ENCODE data around the gene MYH2. TPM values are rescaled to one million over a fixed set of nuclear protein-coding genes. Genes with fewer than 3 reads are reported as not detected.

Gene MYH2
- total RNA-seq, 1 experiment from 2014 or later: not detected

DNA sequence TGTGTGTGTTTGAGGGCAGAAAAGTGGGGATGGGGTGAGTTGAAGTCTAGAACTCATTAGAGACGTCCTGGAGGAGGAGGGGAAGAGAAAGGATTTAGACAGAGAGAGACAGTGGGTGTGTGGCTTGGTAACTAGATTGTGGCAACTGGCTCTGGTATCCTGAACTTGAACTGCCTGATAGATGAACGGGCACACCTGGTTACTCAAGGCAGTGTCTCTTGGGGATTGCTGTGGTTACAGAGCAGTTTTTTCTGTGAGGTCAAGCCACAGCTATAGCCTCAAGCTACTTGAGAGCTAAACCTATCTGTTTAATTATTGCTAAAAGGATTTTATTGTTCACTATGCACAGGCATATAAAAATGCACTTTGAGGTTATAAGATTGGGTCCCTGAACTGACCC lies 29.8 kb upstream of the MYH2 start:
- H3K36me3 ChIP-seq (ENCODE audit: control insufficient read depth in 1 of 2, insufficient read depth in 2 of 2, low read length in 2 of 2): no peaks in the 10 kb centered on the region
- ChIA-PET CTCF (no interaction called here), RAD21 (ENCODE audit: low non-redundant PET in 1 of 2, low total read pairs in 2 of 2, uncharacterized antibody in 2 of 2, unreplicated experiment in 2 of 2) (no interaction called here), POLR2A (no interaction called here)
- no peaks in the 10 kb centered on the region for H3K9me3 ChIP-seq (ENCODE audit: control insufficient read depth in 1 of 2, insufficient read depth in 1 of 2, low read depth in 1 of 2, low read length in 2 of 2)
- H3K27me3 ChIP-seq (ENCODE audit: insufficient read depth, low read length): peaks cover 57% of the 10 kb centered on the region
- no peak overlapping the region for H3K9ac ChIP-seq (ENCODE audit: low read length)
- no peak overlapping the region for H2AFZ ChIP-seq (ENCODE audit: low read depth, low read length, poor library complexity, severe bottlenecking)
- no peaks in the 10 kb centered on the region for H3K79me2 ChIP-seq (ENCODE audit: insufficient read depth, low read length)
- no peak for ATAC-seq
- intact Hi-C loops (cut with micrococcal nuclease): no loop called here
- no peak for TF ChIP-seq CBX3 (IDR thresholded peaks at IDR 0.05; ENCODE audit: low read depth)
- H3K4me1 ChIP-seq (ENCODE audit: control insufficient read depth in 1 of 2, insufficient read depth in 2 of 2, low read length in 2 of 2): no peaks in the 10 kb centered on the region
- BruUV-seq (replicated peaks): no TSS peak
- H4K20me1 ChIP-seq (ENCODE audit: insufficient read depth): no peaks in the 10 kb centered on the region
- no peak overlapping the region for H3K4me3 ChIP-seq (replicated peaks in 1 of 2; ENCODE audit: low read depth in 1 of 2, low read length in 2 of 2)
- DNase-seq (ENCODE audit: low read depth, low spot score): no peak
- no peaks in the 10 kb centered on the region for H3K9me2 ChIP-seq (ENCODE audit: insufficient read depth)
- H3K4me2 ChIP-seq (ENCODE audit: low read length): no peak overlapping the region
- H3K27ac ChIP-seq (ENCODE audit: low read depth, low read length): no peak overlapping the region

DNA sequence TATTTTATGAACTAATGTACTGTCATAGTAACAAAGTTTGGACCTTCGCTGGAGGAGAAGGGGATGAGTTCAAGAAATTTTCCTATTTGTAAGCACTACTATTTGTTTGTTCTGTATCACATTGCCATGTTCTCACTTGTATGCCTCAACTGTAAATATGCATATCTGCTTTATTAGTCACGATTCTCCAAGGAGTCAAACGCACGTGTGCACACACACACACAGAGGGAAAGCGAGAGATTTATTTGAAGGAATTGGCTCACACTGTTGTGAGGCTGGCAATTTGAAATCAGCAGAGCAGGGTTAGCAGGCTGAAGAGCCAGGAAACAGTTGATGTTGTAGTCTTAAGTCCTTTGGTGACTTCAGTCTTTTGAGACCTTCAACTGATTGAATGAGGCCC lies 24.9 kb upstream of the MYH2 start:
- H3K4me1 ChIP-seq (ENCODE audit: control insufficient read depth in 1 of 2, insufficient read depth in 2 of 2, low read length in 2 of 2): no peaks in the 10 kb centered on the region
- no peak for ATAC-seq
- H3K9me2 ChIP-seq (ENCODE audit: insufficient read depth): no peaks in the 10 kb centered on the region
- peaks cover 23% of the 10 kb centered on the region for H3K27me3 ChIP-seq (ENCODE audit: insufficient read depth, low read length)
- no peak overlapping the region for H2AFZ ChIP-seq (ENCODE audit: low read depth, low read length, poor library complexity, severe bottlenecking)
- H3K36me3 ChIP-seq (ENCODE audit: control insufficient read depth in 1 of 2, insufficient read depth in 2 of 2, low read length in 2 of 2): no peaks in the 10 kb centered on the region
- no peak for TF ChIP-seq CBX3 (IDR thresholded peaks at IDR 0.05; ENCODE audit: low read depth)
- TF ChIP-seq ZFX (IDR thresholded peaks at IDR 0.05): no peak
- TF ChIP-seq, protein P1, sequence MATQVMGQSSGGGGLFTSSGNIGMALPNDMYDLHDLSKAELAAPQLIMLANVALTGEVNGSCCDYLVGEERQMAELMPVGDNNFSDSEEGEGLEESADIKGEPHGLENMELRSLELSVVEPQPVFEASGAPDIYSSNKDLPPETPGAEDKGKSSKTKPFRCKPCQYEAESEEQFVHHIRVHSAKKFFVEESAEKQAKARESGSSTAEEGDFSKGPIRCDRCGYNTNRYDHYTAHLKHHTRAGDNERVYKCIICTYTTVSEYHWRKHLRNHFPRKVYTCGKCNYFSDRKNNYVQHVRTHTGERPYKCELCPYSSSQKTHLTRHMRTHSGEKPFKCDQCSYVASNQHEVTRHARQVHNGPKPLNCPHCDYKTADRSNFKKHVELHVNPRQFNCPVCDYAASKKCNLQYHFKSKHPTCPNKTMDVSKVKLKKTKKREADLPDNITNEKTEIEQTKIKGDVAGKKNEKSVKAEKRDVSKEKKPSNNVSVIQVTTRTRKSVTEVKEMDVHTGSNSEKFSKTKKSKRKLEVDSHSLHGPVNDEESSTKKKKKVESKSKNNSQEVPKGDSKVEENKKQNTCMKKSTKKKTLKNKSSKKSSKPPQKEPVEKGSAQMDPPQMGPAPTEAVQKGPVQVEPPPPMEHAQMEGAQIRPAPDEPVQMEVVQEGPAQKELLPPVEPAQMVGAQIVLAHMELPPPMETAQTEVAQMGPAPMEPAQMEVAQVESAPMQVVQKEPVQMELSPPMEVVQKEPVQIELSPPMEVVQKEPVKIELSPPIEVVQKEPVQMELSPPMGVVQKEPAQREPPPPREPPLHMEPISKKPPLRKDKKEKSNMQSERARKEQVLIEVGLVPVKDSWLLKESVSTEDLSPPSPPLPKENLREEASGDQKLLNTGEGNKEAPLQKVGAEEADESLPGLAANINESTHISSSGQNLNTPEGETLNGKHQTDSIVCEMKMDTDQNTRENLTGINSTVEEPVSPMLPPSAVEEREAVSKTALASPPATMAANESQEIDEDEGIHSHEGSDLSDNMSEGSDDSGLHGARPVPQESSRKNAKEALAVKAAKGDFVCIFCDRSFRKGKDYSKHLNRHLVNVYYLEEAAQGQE (IDR thresholded peaks at IDR 0.05; ENCODE audit: low read depth): no peak
- TF ChIP-seq EZH2 (IDR thresholded peaks at IDR 0.05): no peak
- H3K4me3 ChIP-seq (replicated peaks in 1 of 2; ENCODE audit: low read depth in 1 of 2, low read length in 2 of 2): no peak overlapping the region
- DNase-seq (ENCODE audit: low read depth, low spot score): no peak
- ChIA-PET RAD21 (ENCODE audit: low non-redundant PET in 1 of 2, low total read pairs in 2 of 2, uncharacterized antibody in 2 of 2, unreplicated experiment in 2 of 2) (no interaction called here), POLR2A (no interaction called here), CTCF (no interaction called here)
- no peaks in the 10 kb centered on the region for H4K20me1 ChIP-seq (ENCODE audit: insufficient read depth)
- no peak overlapping the region for H3K4me2 ChIP-seq (ENCODE audit: low read length)
- no peaks in the 10 kb centered on the region for H3K9me3 ChIP-seq (ENCODE audit: control insufficient read depth in 1 of 2, insufficient read depth in 1 of 2, low read depth in 1 of 2, low read length in 2 of 2)
- no TSS peak for BruUV-seq (replicated peaks)
- intact Hi-C loops (cut with micrococcal nuclease): no loop called here
- H3K27ac ChIP-seq (ENCODE audit: low read depth, low read length): no peak overlapping the region
- H3K9ac ChIP-seq (ENCODE audit: low read length): no peak overlapping the region
- H3K79me2 ChIP-seq (ENCODE audit: insufficient read depth, low read length): no peaks in the 10 kb centered on the region
